Measurements from ENCODE around the gene BAMBI. TPM values are rescaled to one million over a fixed set of nuclear protein-coding genes. Genes with fewer than 3 reads are reported as not detected.

Gene BAMBI
- total RNA-seq, 4 donors from 2014 or later: 0.22 to 0.92 (median 0.53) TPM

- no peak for DNase-seq
- H3K27ac ChIP-seq: no peak overlapping the region
- no peaks in the 10 kb centered on the region for H3K27me3 ChIP-seq
- no peaks in the 10 kb centered on the region for H3K36me3 ChIP-seq
- intact Hi-C loops (cut with DNase I): no loop called here
- TF ChIP-seq CTCF (IDR thresholded peaks at IDR 0.05) (no peak), POLR2A (IDR thresholded peaks at IDR 0.05) (no peak)
- no peaks in the 10 kb centered on the region for H3K9me3 ChIP-seq
- no peaks in the 10 kb centered on the region for H3K4me1 ChIP-seq
- H3K4me3 ChIP-seq (replicated peaks in 1 of 3): no peak overlapping the region
- 86 to 95% methylated on average over 2 of the region's 2 CpGs for WGBS, 2 donors
These were observed 13.2 kb downstream of the BAMBI start for GRCh38 chr10:28690545-28690944.

GRCh38 chr10:28691187-28691694 is 13.9 kb downstream of the BAMBI start:
- H3K9me3 ChIP-seq: no peaks in the 10 kb centered on the region
- no peaks in the 10 kb centered on the region for H3K27me3 ChIP-seq
- intact Hi-C loops (cut with DNase I): no loop called here
- WGBS, 2 donors: 84 to 90% methylated on average over 6 of the region's 6 CpGs
- H3K4me1 ChIP-seq: no peaks in the 10 kb centered on the region
- H3K36me3 ChIP-seq: no peaks in the 10 kb centered on the region
- no peak overlapping the region for H3K4me3 ChIP-seq (replicated peaks in 1 of 3)
- TF ChIP-seq POLR2A (IDR thresholded peaks at IDR 0.05) (no peak), CTCF (IDR thresholded peaks at IDR 0.05) (no peak)
- DNase-seq: no peak
- no peak overlapping the region for H3K27ac ChIP-seq

GRCh38 chr10:28692050-28692449 is 14.7 kb downstream of the BAMBI start:
- no peaks in the 10 kb centered on the region for H3K4me1 ChIP-seq
- no peak overlapping the region for H3K27ac ChIP-seq
- no peak for DNase-seq
- WGBS, 2 donors: 91 to 92% methylated on average over 3 of the region's 3 CpGs
- intact Hi-C loops (cut with DNase I): no loop called here
- no peaks in the 10 kb centered on the region for H3K27me3 ChIP-seq
- no peaks in the 10 kb centered on the region for H3K9me3 ChIP-seq
- no peak overlapping the region for H3K4me3 ChIP-seq (replicated peaks in 1 of 3)
- no peak for TF ChIP-seq POLR2A (IDR thresholded peaks at IDR 0.05)
- TF ChIP-seq CTCF (IDR thresholded peaks at IDR 0.05): no peak
- no peaks in the 10 kb centered on the region for H3K36me3 ChIP-seq

GRCh38 chr10:28694530-28694929 is 17.2 kb downstream of the BAMBI start:
- Histone ChIP-seq H3K27me3 (no peaks in the 10 kb centered on the region), H3K4me1 (no peaks in the 10 kb centered on the region), H3K9me3 (no peaks in the 10 kb centered on the region), H3K4me3 (replicated peaks in 1 of 3) (no peak overlapping the region), H3K36me3 (no peaks in the 10 kb centered on the region), H3K27ac (no peak overlapping the region)
- intact Hi-C loops (cut with DNase I): no loop called here
- DNase-seq: no peak
- no peak for TF ChIP-seq POLR2A (IDR thresholded peaks at IDR 0.05)
- TF ChIP-seq CTCF (IDR thresholded peaks at IDR 0.05): no peak
- 93 to 96% methylated on average over 5 of the region's 5 CpGs for WGBS, 2 donors

- Histone ChIP-seq H3K27ac (no peak overlapping the region), H3K9me3 (no peaks in the 10 kb centered on the region), H3K4me1 (no peaks in the 10 kb centered on the region), H3K4me3 (replicated peaks in 1 of 3) (no peak overlapping the region), H3K27me3 (no peaks in the 10 kb centered on the region), H3K36me3 (no peaks in the 10 kb centered on the region)
- intact Hi-C loops (cut with DNase I): no loop called here
- TF ChIP-seq POLR2A (IDR thresholded peaks at IDR 0.05): no peak
- DNase-seq: no peak
- 73 to 79% methylated on average over 2 of the region's 2 CpGs for WGBS, 2 donors
These were observed 20.8 kb downstream of the BAMBI start for GRCh38 chr10:28698075-28698474.
